DMS53 (cell line): ENCODE data around the gene SNF8.

Source experiments
- DNase-seq: peaks from one replicate; lab custom pipeline; 2025; lab: John Stamatoyannopoulos, UW

The SNF8 gene

DNA sequence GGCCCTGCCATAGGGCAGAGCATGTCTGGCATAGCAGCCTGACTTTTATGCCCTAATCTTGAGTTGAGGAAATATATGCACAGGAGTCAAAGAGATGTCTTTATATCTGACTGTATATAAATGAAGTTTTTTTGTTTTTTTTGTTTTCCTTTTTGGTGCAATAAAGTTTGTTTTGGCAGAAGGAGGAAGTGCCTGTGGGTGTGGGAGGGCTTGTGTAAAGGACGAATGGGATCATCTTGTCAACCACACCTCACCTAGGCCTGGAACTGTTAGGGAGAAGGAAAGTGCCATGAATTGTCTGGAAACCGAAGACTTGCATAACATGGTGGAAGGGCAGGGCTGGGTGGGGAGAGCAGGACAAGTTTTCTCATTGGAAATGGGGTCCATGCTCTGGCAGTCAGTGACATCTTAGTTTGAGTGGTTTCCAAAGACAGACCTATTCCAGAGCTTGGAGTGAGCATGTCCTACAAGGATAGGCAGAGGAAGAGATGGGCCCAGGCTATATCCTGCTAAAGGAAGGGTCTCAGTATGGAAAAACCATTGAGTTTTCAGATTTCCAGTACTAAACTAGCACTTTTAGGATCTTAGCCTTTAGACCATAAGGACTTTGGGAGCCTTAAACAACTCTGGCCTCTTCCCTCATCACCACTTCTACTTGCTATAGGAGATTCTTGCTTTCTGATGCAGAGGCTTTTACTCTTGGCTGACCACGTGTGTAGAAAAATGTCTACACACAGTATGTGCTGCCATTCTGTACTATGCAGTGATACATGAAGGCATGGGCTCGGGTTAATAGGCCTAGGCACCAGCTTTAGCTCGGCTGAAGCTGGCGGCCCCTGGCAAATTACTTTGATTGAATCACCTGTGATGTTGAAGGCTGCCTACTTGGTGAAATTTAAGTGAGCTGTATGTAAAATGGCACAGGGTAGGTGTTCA lies 15.5 kb downstream of the SNF8 start:
- no peak for DNase-seq

DNA sequence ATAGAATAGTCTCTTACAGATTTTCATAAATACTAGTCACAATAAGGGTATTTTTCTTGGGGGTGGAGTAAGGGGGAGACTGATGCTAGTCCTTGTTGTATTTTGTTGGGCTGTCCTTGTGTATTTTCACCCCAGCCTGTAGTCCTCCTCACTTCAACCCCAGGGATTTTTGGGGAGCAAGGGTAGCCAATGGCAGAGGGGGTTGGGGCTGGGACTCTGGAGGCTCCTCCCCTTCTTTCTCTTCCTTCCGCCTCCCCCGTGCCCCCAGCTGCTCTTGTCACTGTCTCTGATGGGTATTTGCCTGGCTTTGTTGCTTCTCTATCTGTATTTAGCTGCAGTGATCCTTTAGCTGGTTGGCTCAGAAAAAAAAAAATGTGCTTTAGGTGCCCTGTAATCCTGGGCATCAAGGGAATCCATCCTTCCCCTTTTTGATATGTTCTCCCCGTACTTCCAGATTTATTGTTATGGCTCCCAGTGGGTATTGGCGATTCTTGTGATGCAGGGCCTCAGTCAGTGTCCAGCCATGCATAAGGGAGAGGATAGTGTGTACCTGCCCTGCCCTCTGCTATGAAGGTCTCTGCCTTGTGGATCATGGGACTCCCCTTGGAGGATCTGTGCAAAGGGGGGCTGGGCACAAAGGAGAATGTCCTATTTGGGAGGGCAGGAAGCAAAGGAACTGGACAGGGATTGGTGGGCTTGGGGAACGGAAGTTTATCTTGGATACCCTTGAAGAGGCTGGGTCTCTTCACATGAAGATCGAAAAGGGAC lies 16.5 kb downstream of the SNF8 start:
- DNase-seq: no peak

DNA sequence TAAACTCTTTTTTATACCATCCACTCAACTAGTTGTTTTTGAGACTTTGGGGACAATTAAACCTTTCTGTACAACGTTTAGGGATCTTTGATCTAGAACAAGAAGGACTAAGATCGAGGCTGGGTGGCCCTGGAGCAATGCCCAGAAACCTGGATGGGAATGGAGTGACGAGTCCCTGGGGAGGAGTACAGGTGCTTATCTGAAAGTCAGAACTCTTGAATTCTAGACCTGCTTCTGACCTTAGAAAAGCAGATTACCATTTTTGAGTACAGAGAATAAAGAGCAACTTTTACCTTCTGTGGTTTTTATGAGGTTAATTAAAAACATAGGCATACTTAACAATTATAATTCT lies 18.7 kb downstream of the SNF8 start:
- no peak for DNase-seq

DNA sequence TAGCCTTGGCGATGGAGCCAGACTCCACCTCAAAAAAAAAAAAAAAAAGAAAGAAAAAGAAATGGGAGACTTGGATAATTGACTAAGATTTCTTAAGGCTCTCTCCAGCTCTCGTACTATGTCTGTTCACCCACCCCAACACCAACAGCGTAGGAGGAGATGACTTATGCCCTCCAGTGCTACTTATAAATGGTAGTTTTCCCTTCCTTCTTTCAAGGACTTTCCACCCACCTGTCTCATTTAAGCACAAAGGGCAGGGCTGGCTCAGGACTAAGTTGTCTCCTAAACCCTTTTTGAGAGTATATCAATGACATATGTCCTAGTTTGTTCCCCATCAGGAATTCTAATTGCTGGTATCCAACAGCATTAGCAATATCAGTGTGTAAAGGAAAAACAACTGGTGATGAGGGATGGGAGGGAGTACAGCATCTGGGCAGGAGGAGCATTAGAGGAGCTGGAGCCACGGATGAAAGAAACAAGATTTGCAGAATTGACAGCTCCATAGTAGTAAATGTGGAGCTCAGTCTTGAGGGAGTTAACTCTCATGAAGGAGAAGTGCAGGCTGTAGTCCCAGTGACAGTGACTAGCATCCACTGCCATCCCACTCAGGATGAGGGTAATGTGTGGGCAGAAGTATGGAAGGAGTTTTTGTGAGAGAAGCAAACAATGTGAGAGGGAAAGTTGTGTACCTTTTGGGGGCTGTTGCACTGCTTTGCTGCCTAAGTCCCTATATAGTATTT lies 19.2 kb downstream of the SNF8 start:
- no peak for DNase-seq

DNA sequence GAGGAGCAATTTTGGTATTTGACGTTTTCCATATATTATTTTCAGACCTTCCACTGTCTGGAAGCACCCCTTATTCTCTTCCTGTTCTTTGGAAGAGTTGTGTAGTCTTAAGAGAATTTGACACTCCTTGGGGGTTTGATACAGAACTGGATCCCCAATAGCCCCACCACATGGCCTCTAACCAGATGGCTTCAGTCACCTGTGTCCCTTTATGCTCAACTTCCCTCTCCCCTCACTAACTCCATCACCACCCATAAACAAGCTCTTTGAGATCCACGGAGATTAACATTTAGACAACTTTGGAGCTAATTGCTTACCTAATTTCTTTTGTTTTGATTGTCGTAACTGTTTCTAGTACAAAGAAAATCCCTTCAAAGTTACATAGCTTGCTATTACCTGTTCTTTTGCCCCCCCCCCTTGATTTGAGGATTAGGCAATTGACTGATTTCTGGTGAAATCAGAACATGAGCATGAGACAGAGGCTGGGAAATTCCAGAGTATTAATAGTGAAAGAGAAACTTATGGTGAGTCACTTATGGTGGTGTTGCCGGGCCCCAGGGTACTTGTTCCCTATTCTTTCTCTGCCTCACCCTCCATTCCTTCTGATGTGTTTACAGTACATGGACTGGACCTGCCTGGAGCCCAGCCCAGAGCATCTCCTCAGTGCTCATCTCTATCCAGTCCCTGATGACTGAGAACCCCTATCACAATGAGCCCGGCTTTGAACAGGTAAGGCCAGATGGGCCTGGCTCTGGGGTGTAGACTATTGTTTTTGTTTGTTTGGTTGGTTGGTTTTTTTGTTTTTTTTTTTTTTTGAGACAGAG lies 29.0 kb downstream of the SNF8 start:
- no peak for DNase-seq

DNA sequence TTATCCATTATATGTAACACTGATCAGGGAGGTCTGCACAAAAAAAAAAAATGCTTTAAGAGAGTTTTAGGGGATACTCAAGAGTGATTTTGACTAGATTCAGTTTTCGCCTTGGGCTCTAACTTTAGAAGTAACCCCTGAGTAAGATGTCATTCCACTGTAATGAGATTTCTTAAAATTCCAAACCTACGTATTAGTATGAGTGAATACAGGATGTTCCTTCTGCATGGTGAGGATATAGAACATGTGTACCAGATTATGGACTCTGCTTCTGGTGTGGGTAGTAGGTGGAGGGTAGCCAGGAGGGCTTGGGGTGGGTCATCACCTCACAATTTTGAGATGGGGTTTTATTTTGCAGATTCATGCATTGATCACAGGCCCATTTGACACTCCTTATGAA lies 32.2 kb downstream of the SNF8 start:
- no peak for DNase-seq

DNA sequence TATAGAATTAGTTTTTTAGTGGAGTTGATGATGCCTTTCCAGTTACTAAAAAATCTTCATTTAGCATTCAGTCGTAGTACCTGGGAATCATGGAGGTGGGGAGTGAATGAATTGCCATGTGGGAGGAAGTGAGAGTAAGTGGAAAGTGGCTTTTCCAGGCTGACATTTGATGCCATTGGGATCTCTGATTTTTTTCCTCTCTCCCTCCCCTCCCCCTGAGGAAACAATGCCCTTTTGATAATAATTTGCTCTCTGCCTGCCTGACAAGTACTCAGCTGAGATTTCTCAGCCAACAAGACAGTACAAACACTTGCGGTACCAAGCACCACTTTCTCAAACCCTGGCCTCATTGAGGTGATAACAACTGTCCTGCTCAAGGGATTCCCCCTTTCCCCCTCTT lies 34.3 kb downstream of the SNF8 start:
- no peak for DNase-seq

DNA sequence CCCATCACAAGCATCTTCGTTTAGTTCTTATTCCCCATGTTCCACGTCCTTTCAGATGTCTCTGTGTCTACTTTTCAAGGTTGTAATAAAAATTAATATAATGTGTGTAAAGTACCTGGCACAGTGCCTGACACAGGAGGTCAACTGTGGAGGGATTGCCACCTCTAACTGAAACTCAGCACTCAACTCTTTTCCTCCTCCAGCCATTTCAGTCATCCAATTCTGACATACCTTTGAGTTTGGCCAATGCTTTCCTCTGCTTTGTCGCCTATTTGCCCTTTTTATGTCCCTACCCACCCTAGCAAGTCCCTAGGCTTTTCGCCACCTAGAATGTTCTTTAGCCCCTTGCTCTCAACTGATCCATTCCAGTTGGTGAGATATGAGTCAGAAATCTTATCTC lies 34.9 kb downstream of the SNF8 start:
- no peak for DNase-seq

DNA sequence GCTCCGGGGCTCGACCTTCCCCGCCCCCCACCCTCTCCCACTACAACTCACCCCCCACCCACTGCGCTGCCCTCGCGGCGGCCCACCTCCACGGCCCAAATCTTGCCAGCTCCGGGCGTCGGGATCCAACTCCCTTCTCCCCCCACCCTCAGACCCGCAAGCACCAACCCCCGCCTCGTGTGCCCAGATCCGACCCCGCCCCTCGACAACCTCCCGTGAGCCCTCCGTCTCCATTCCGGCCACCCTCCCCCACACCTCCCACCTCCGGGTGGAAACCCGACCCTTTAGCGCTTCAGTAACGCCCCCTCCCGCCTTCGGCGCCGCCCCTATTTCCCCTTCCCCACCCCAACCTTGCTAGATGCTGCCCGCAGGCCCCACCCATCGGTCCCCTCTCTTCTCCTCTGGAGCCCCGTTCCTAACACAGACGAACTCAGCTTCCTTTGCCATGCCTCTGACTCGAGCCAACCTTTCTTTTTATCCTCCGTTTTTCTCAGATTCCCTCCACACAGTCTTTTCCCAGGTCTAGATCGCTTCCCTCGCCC lies 35.7 kb downstream of the SNF8 start:
- DNase-seq: peak; percentile 76

DNA sequence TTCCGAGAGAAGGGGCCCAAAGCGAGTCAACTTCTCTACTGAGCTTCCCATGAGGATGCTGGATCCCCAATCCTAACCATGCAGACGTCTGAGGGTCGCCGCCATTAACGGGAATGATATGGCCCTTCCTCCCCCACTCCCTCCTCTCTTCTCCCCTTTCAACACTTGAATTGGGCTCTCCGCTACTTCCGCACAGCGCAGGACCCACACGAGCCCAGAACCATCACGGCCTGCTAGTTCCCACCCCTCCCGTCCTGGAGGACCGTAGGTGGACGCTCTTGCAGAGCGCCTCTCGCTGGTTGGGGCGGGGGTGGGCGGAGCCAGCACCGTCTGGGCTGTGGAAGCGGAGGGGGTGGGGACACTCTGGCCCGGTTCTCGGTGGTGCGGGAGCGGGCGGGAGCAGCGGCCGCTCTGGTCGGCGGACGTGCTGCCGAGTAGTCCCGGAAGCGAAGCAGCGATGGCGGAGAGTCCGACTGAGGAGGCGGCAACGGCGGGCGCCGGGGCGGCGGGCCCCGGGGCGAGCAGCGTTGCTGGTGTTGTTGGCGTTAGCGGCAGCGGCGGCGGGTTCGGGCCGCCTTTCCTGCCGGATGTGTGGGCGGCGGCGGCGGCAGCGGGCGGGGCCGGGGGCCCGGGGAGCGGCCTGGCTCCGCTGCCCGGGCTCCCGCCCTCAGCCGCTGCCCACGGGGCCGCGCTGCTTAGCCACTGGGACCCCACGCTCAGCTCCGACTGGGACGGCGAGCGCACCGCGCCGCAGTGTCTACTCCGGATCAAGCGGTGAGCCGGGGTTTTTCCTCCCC lies 36.4 kb downstream of the SNF8 start, which contains the start of gene UBE2Z:
UBE2Z (plus strand) TSS at position 361 of the 797 bp plus-strand sequence; CDS start at position 458, 97 bp downstream.
- peak; percentile 99 for DNase-seq

DNA sequence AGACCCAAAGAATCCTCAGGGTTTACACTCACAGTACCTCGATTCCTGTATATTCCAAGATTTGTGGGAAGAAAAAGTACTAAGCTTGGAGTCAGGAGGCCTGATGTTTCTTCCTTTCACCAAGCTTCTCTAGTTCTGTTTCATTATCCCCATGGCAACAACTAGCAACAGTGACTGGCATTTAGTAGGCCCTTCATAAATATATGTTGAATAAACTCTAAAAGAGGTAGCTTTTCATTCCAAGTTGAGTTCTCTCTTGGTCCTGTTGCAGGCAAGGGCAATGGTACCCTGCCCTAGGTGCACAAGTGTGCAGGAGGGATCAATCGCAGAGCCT lies 37.0 kb downstream of the SNF8 start:
- peak; percentile 86 for DNase-seq

DNA sequence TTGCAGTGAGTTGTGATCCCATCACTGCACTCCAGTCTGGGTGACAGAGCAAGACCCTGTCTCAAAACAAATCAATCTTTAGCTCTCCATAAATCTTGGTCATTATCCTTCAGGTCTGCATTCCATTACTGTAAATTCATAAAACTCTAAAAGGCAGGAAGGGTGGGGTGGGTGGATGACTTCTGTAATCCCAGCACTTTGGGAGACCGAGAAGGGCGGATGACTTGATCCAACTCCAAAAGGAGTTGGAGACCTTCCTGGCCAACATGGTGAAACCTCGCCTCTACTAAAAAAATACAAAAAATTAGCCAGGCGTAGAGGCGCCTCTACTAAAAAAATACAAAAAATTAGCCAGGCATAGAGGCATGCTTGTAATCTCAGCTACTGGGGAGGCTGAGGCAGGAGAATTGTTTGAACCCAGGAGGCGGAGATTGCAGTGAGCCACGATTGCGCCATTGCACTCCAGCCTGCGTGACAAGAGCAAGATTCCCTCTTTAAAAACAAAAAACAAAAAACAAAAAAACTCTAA lies 38.6 kb downstream of the SNF8 start:
- no peak for DNase-seq

DNA sequence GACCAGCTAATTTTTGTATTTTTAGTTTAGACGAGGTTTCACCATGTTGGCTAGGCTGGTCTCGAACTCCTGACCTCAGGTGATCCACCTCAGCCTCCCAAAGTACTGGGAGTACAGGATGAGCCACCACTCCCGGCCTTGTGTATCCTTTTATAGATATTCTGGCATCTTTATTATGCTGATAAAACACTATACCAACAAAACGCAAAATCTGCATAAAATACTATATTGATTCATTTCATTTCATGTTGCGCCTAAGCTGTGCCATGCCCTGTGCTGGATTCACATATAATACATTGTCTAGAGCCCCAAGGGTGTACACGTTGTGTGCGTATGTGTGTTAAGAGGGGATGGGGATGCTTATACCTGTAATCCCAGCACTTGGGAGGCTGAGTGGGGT lies 40.2 kb downstream of the SNF8 start:
- DNase-seq: no peak

DNA sequence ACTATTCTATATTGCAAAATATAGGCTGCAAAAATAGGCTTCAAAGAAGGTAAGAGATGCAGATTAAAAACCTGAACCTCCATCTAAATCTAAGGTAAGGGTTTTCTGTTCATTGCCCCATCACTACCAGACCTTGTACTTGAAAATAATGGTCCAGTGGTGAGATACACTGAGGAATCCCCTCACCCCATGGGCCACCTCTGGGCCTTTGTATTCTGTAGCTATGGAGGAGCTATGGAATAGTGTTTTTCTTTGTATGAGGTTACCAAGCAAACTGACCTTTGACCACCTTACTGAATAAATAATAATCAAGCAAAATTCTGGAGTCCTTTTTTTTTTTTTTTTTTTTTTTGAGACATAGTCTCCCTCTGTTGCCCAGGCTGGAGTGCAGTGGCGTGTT lies 41.2 kb downstream of the SNF8 start:
- peak; percentile 81 for DNase-seq

DNA sequence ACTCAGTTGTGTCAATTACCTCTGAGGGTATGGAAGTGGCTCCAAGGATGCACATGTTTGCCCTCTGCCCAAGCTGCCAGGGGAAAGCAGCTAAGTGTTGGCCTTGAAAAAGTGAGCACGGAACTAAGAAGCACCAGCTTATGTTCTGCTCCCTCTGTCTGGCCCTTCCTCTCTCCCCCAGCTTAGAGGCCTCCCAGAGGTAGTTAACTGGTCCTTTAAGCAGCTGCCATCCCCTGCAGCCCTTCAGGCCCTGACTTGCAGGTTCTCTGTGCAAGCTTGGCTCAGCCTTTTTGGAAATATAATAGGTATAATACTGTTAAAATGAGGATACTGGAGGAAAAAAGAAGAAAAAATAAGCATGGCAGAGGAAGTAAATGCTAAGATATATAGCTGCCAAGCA lies 43.4 kb downstream of the SNF8 start:
- DNase-seq: no peak

DNA sequence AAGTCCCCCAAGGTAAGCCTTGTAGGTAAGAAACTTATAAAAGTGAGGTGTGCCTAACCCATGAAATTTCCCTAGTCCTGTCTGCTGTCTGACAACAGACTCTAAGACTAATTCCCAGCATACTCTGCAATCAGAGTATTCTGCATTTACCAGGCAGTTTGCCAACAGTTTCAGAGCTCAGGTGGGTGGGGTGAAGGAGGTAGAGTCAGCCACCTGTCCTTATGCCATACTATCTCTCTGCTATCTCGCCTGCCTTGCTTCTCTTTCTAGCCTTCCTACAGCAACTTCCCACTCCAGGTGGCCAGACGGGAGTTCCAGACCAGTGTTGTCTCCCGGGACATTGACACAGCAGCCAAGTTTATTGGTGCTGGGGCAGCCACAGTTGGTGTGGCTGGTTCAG lies 49.8 kb downstream of the SNF8 start:
- no peak for DNase-seq

DNA sequence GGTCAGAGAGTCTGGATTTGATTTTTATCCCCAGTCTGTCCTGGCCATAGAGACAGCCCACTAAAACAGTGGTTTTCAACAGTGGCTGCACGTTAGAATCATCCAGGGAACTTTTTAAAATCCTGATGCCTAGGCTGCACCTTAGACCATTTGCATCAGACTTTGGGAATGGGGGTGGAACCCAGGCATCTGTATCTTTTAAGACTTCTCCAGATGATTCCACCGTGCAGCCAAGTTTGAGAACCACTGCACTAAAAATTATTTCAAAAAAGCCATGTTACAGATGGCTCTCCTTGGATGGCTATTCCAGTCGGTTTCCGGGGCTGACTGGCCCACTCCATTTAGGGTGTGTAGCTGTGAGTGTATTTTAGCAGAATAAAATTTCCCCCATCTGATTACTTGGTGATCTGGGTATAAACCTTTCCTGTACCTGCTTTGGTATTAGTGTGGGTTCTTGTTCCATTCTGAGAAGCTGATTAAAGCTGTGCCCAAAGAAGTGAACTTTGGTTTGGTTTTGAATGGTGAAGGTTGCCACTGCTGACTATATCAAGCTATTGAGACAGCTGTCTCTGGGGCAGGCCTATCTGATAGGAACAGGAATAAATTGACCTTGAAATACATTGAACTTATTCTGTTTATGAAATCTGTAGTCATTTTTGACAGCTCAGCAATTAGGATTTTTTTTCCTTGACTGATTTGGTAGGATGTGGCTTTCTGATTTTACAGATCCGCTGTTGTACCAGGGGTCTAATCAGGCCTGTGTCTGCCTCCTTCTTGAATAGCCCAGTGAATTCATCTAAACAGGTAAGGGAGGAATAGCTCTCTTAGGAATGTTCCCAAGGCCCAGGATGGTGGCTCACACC lies 50.8 kb downstream of the SNF8 start:
- DNase-seq: no peak

DNA sequence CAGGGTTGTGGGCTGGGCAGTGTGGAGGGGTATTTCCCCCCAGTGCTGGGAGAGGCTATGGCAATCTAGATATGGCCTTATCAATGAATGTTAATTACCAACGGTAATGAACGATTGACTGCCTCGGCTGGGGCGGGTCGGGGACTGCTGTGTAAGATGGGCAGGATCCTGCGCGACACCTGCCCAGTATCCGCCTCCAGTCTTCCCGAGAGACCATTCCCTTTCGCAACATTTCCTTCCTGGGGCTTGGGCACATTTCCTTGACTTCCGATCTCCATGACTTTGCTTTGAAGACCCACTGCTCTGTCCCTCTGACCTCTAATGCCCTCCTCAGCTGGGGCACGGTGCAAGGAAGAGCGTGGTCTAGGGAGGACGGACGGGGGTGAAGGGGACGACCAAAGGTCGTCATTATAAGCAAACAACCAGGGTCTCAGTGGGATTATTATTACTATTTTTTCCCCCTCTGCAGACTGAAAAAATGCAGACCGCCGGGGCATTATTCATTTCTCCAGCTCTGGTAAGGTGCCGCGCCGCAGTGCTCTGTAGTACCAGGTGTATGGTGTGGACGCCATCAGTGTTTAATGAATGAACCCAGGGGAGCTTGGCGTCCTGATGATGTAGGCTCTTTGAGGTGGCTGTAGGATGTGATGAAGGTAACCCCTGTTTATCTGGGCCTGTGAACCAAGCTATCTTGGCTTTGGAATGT lies 51.5 kb downstream of the SNF8 start:
- DNase-seq: peak; percentile 55

DNA sequence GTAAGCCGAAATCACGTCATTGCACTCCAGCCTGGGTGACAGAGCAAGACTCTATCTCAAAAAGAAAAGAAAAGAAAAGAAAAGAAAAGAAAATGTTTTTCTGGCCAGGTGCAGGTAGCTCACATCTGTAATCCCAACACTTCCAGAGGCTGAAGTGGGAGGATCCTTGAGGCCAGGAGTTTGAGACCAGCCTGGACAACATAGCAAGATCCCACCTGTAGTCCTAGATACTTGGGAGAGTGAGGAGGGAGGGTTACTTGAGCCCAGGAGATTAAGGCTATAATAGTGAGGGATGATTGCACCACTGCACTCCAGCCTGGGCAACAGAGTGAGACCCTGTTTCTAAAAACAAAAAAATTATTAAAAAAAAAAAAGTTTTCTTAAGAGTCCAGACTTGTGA lies 54.6 kb downstream of the SNF8 start:
- no peak for DNase-seq
